UCSD-AML1 (cell line): ENCODE measurements around the gene OR56A5.

ENCODE experiments used
- DNase-seq: peaks from one replicate; lab custom pipeline; 2025; ENCODE audit not compliant: unreplicated experiment; lab: John Stamatoyannopoulos, UW

OR56A5 gene

DNA sequence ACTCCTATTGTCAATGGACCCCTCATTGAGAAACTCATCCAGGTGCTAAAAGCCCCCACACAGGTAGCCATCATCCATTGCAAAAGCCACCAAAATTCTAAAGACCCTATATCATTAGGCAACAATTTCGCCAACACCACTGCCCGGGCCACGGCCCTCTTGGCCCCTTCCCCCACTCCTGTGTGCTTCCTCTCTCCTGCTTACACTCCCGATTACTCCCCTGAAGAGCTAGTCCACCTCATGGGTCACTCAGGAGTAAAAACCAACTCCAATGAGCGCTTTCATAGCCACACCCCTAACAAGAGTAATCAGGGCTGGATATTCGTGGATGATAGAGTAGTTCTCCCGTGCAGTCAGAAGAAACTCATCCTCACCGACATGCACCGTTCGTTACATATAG is 35.2 kb downstream of the OR56A5 start:
- DNase-seq: no peak

- no peak for DNase-seq
Observed at GRCh38 chr11:5932671-5933070, 35.6 kb downstream of the OR56A5 start.

DNA sequence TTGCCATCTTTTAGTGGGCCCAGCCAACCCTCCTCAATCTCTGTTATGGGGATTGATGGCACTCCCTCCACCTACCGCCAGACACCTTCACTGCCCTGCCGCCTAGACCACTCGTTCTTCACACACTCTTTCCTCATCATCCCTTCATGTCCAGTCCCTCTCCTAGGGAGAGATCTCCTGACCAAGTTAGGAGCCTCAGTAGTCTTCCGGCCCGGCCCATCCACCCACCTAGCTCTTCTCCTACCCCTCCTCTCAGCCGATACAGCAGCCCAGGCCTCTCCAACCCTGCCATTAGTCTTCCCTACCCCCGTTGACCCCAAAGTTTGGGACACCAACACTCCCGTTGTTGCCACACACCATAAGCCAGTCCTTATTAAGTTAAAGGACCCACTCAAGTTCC is 37.2 kb downstream of the OR56A5 start:
- no peak for DNase-seq

GRCh38 chr11:5930614-5931013 is 37.7 kb downstream of the OR56A5 start:
- no peak for DNase-seq

GRCh38 chr11:5929571-5930368 is 38.5 kb downstream of the OR56A5 start:
- no peak for DNase-seq

- no peak for DNase-seq
Observed at GRCh38 chr11:5928811-5929210, 39.5 kb downstream of the OR56A5 start.

DNA sequence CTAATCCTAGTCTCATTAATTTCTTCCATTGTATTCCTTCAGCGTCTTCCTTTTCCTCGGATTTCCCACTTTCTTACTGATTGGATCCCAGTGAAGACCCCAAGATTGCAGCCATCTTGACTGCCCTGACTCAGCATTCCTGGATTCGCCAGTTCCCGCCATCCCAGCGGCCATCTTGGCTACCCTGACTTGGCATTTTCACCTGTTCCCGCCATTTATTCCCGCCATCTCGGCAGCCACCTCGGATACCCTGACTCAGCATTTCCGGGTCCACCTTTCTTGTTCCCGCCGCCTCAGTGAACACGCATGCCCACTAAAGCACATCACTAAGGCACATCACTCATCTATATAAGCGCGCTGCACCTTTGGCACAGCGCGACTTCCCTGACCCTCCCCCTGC is 40.0 kb downstream of the OR56A5 start:
- no peak for DNase-seq

DNA sequence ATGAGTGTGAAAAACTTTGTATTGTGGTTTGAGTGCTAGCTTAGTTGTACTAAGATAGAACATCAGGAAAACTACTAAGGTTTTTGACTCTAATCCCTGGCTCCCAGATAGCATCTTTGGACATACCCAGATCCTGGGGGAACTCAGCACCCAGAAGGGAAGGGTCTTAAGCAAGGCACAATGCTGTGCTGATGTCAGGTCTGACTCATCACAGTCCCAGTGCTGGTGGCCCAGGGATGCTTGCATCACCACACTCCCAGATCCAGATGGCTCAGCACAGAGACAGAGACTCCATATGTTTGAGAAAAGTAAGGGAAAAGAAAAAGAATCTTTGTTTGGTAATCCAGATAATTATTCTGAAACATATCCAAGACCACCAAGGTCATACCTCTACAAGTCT is 44.5 kb downstream of the OR56A5 start:
- DNase-seq: no peak

DNA sequence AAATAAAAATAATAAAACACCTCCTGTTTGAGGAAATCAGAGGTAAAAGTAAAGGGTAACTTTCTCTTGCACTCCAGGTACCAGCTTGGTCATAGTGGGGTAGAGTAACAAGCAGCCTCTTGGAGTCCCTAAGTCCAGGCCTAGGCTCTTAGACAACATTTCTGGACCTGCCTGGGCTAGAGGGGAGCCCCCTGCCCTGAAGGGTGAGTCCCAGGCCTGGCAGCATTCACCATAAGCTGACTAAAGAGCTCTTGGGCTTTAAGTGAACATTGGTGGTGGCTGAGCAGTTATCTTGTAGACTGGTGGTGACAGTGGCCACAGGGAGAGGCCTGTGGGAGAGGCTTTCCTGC is 44.9 kb downstream of the OR56A5 start:
- DNase-seq: peak; percentile 37

DNA sequence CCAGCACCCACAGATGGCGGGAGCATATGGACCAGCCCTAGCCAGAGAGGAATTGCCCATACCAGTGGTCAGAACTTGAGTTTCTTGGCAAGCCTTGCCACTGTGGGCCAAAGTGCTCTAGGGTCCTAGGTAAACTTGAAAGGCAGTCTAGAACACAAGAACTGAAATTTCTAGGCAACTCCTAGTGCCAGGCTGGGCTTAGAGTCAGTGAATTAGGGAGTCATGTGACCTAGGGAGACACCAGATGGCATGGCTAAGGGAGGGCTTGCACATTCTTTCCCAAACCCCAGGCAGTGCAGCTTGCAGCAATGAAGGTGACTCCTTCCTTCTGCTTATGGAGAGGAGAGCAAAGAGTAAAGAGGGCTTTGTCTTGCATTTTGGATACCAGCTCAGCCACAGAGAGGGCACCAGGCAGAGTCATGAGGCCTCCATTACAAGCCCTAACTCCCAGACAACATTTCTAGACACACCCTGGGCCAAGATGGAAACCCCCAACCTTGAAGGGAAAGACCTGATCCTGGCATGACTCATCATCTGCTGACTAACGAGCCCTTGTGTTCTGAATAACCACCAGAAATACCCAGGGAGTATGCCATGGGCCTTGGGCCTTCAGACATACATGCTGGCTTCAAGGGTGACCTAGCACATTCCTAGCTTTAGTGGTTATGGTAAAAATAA is 45.4 kb downstream of the OR56A5 start:
- no peak for DNase-seq
